ENCODE measurements around the gene KIF16B. TPM values are rescaled to one million over a fixed set of nuclear protein-coding genes. Genes with fewer than 3 reads are reported as not detected.

KIF16B gene
- total RNA-seq, 1 donor from 2014 or later = 7.0 TPM

- H3K79me2 ChIP-seq (ENCODE audit: insufficient read depth, low read length) = no peaks in the 10 kb centered on the region
- Mint-ChIP-seq H3K4me3 (ENCODE audit: unreplicated experiment) (no peak overlapping the region), H3K4me1 (ENCODE audit: low read depth, unreplicated experiment) (no peaks in the 10 kb centered on the region), H3K27me3 (ENCODE audit: low read depth, unreplicated experiment) (no peaks in the 10 kb centered on the region), H3K27ac (ENCODE audit: unreplicated experiment) (no peak overlapping the region), H3K36me3 (ENCODE audit: low read depth, unreplicated experiment) (no peaks in the 10 kb centered on the region), H3K9me3 (ENCODE audit: unreplicated experiment) (no peaks in the 10 kb centered on the region)
- H4K20me1 ChIP-seq (ENCODE audit: insufficient read depth, low read length) = no peaks in the 10 kb centered on the region
- H3K9ac ChIP-seq (ENCODE audit: low read length) = no peak overlapping the region
- H3K4me3 ChIP-seq (ENCODE audit: insufficient read depth, low read depth, low read length) = no peak overlapping the region
- no peak overlapping the region for H3K27ac ChIP-seq (ENCODE audit: low read depth, low read length)
- no peaks in the 10 kb centered on the region for H3K4me1 ChIP-seq (ENCODE audit: insufficient read depth, low read length)
- no peaks in the 10 kb centered on the region for H3K9me3 ChIP-seq (ENCODE audit: insufficient read depth, low read depth, low read length)
- no peaks in the 10 kb centered on the region for H3K27me3 ChIP-seq (ENCODE audit: insufficient read depth, low read length)
- TF ChIP-seq EZH2 (IDR thresholded peaks at IDR 0.05; ENCODE audit: insufficient read depth, low read length) (no peak), CTCF (IDR thresholded peaks at IDR 0.05; ENCODE audit: insufficient read depth, low read depth, low read length) (no peak)
- H3K4me2 ChIP-seq (ENCODE audit: low read length) = no peak overlapping the region
- DNase-seq (ENCODE audit: low read depth) = no peak
- no peaks in the 10 kb centered on the region for H3K36me3 ChIP-seq (ENCODE audit: insufficient read depth, low read length)
- H2AFZ ChIP-seq (ENCODE audit: low read depth, low read length) = no peak overlapping the region
- no peak for FAIRE-seq
Measured at GRCh38 chr20:16316513-16316912, 256.7 kb downstream of the KIF16B start.

- Histone ChIP-seq H3K4me3 (ENCODE audit: insufficient read depth, low read depth, low read length) (no peak overlapping the region), H3K36me3 (ENCODE audit: insufficient read depth, low read length) (no peaks in the 10 kb centered on the region), H3K4me1 (ENCODE audit: insufficient read depth, low read length) (no peaks in the 10 kb centered on the region), H3K4me2 (ENCODE audit: low read length) (no peak overlapping the region), H4K20me1 (ENCODE audit: insufficient read depth, low read length) (no peaks in the 10 kb centered on the region), H2AFZ (ENCODE audit: low read depth, low read length) (no peak overlapping the region), H3K9me3 (ENCODE audit: insufficient read depth, low read depth, low read length) (no peaks in the 10 kb centered on the region), H3K9ac (ENCODE audit: low read length) (no peak overlapping the region), H3K79me2 (ENCODE audit: insufficient read depth, low read length) (no peaks in the 10 kb centered on the region), H3K27me3 (ENCODE audit: insufficient read depth, low read length) (no peaks in the 10 kb centered on the region), H3K27ac (ENCODE audit: low read depth, low read length) (no peak overlapping the region)
- Mint-ChIP-seq H3K36me3 (ENCODE audit: low read depth, unreplicated experiment) (no peaks in the 10 kb centered on the region), H3K27me3 (ENCODE audit: low read depth, unreplicated experiment) (no peaks in the 10 kb centered on the region), H3K9me3 (ENCODE audit: unreplicated experiment) (no peaks in the 10 kb centered on the region), H3K4me3 (ENCODE audit: unreplicated experiment) (no peak overlapping the region), H3K4me1 (ENCODE audit: low read depth, unreplicated experiment) (no peaks in the 10 kb centered on the region), H3K27ac (ENCODE audit: unreplicated experiment) (no peak overlapping the region)
- no peak for TF ChIP-seq CTCF (IDR thresholded peaks at IDR 0.05; ENCODE audit: insufficient read depth, low read depth, low read length)
- DNase-seq (ENCODE audit: low read depth) (no peak), FAIRE-seq (no peak)
Measured at GRCh38 chr20:16314748-16315159, 258.5 kb downstream of the KIF16B start.

GRCh38 chr20:16314320-16314719, 258.9 kb downstream of the KIF16B start:
- no peaks in the 10 kb centered on the region for H3K4me1 Mint-ChIP-seq (ENCODE audit: low read depth, unreplicated experiment)
- TF ChIP-seq CTCF (IDR thresholded peaks at IDR 0.05; ENCODE audit: insufficient read depth, low read depth, low read length) (no peak), EZH2 (IDR thresholded peaks at IDR 0.05; ENCODE audit: insufficient read depth, low read length) (no peak)
- H3K9ac ChIP-seq (ENCODE audit: low read length) = no peak overlapping the region
- H3K36me3 Mint-ChIP-seq (ENCODE audit: low read depth, unreplicated experiment) = no peaks in the 10 kb centered on the region
- no peak overlapping the region for H3K4me3 ChIP-seq (ENCODE audit: insufficient read depth, low read depth, low read length)
- H3K9me3 ChIP-seq (ENCODE audit: insufficient read depth, low read depth, low read length) = no peaks in the 10 kb centered on the region
- H3K27ac ChIP-seq (ENCODE audit: low read depth, low read length) = no peak overlapping the region
- no peak overlapping the region for H2AFZ ChIP-seq (ENCODE audit: low read depth, low read length)
- H3K4me1 ChIP-seq (ENCODE audit: insufficient read depth, low read length) = no peaks in the 10 kb centered on the region
- H3K4me3 Mint-ChIP-seq (ENCODE audit: unreplicated experiment) = no peak overlapping the region
- DNase-seq (ENCODE audit: low read depth) (no peak), FAIRE-seq (no peak)
- H3K27ac Mint-ChIP-seq (ENCODE audit: unreplicated experiment) = no peak overlapping the region
- no peaks in the 10 kb centered on the region for H3K27me3 ChIP-seq (ENCODE audit: insufficient read depth, low read length)
- H3K79me2 ChIP-seq (ENCODE audit: insufficient read depth, low read length) = no peaks in the 10 kb centered on the region
- no peaks in the 10 kb centered on the region for H4K20me1 ChIP-seq (ENCODE audit: insufficient read depth, low read length)
- H3K4me2 ChIP-seq (ENCODE audit: low read length) = no peak overlapping the region
- H3K9me3 Mint-ChIP-seq (ENCODE audit: unreplicated experiment) = no peaks in the 10 kb centered on the region
- no peaks in the 10 kb centered on the region for H3K27me3 Mint-ChIP-seq (ENCODE audit: low read depth, unreplicated experiment)
- H3K36me3 ChIP-seq (ENCODE audit: insufficient read depth, low read length) = no peaks in the 10 kb centered on the region

Data from astrocyte (in vitro differentiated cells and primary cell).